Measurements from ENCODE around the gene UBE2E1.

The UBE2E1 gene

GRCh38 chr3:23815879-23816278, 10.1 kb downstream of the UBE2E1 start:
- ATAC-seq (replicated peaks; ENCODE audit: extremely low read depth, poor library complexity, severe bottlenecking) (no peak), DNase-seq (ENCODE audit: low spot score in 2 of 2) (no peak)
- Mint-ChIP-seq H3K27ac (ENCODE audit: low read depth) (no peak overlapping the region), H3K36me3 (ENCODE audit: insufficient read depth) (peaks cover 7% of the 10 kb centered on the region), H3K27me3 (no peaks in the 10 kb centered on the region), H3K4me3 (no peak overlapping the region), H3K9me3 (no peaks in the 10 kb centered on the region), H3K4me1 (peaks cover 39% of the 10 kb centered on the region)

DNA sequence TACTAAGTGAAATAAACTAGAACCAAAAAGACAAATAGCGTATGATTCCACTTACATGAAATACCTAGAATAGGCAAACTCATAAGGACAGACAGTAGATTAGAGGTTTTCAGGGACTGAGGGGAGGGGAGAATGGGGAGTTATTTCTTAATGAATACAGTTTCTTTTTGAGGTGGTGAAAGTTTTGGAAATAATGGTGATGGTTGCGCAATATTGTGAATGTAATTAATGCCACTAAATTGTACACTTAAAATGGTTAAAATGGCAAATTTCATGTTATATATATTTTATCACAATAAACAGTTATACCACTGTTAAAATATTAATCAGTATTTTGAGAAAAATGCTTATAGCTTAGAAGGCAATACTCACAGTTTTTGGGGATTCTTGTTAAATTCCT, 11.0 kb downstream of the UBE2E1 start:
- Mint-ChIP-seq H3K27ac (ENCODE audit: low read depth) (no peak overlapping the region), H3K36me3 (ENCODE audit: insufficient read depth) (peaks cover 5% of the 10 kb centered on the region), H3K27me3 (no peaks in the 10 kb centered on the region), H3K4me3 (no peak overlapping the region), H3K4me1 (peaks cover 39% of the 10 kb centered on the region), H3K9me3 (no peaks in the 10 kb centered on the region)
- no peak for DNase-seq (ENCODE audit: low spot score in 2 of 2)
- no peak for ATAC-seq (replicated peaks; ENCODE audit: extremely low read depth, poor library complexity, severe bottlenecking)

DNA sequence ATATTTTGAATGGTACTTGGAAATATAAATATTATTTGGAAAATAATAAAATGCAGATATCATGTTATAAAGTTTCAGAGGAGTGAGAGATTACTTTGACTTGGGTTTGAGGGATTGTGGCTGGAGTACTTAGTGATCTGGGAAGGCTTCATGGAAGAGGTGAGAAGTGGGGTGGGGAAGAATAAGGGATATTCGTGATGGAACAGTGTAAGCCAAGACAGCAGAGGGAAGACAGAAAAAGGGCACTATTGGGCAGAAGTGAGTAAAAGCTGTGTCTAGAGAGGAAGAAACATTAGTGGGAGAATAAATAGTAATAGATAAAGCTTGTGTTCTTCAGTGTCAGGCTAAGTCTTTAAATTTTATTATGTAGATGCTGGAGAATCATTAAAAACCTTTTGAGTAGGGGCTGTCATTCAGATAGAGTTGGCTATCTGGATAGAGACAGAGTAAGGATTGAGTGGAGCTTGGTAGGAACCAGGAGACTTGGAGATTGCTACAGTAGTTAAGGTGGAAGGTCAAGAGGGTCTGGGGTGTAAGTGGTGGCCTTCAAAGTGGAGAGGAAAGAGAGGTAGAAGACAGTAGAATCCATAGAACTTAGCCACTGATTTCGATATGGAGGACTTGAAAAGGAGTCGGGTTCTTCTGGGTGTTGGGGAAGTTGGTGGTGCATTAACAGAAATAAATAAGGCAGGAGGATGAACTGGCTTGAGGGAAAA, 11.9 kb downstream of the UBE2E1 start:
- ATAC-seq (replicated peaks; ENCODE audit: extremely low read depth, poor library complexity, severe bottlenecking) = no peak
- Mint-ChIP-seq H3K4me1 (peaks cover 34% of the 10 kb centered on the region), H3K27me3 (no peaks in the 10 kb centered on the region), H3K9me3 (no peaks in the 10 kb centered on the region), H3K36me3 (ENCODE audit: insufficient read depth) (peaks cover 2% of the 10 kb centered on the region), H3K4me3 (no peak overlapping the region), H3K27ac (ENCODE audit: low read depth) (no peak overlapping the region)
- DNase-seq (ENCODE audit: low spot score in 2 of 2) = no peak

DNA sequence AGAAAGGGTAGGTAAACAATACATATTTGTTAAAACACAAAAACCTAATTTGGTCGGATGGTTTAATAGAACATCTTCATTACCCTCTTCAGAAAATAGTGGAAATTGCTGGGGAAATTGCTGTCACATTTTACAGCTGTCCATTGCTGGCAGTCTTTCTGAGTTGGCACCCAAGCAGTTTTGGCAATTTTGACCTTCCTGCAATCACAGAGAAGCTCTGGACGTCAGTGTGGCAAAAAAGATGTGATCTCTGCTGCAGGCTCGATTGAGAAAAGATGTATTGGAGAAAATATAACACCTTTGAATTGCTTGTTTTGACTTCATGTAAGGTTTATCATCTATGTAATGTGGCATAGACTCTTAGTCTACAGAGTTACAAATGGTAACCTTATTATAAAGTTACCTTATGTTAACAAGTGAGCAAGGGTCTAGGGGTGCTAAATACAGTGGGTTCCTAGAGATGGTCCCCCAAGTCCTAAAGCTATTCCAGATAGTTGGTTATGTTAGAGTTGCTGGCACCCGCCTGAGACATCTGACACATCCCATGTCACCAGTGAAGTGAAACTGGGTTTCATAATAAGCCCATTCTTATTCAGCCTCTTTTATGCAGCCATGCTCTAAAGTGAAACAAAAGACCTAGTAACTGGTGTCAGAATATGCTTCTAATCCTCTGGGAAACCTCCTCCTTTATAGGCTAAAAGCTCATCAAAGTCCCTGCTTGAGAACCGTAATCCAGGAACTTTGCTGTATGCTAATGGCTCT, 14.0 kb downstream of the UBE2E1 start:
- peaks cover 48% of the 10 kb centered on the region for H3K4me1 Mint-ChIP-seq
- no peaks in the 10 kb centered on the region for H3K9me3 Mint-ChIP-seq
- H3K4me3 Mint-ChIP-seq = no peak overlapping the region
- ATAC-seq (replicated peaks; ENCODE audit: extremely low read depth, poor library complexity, severe bottlenecking) = no peak
- H3K27me3 Mint-ChIP-seq = no peaks in the 10 kb centered on the region
- H3K27ac Mint-ChIP-seq (ENCODE audit: low read depth) = no peak overlapping the region
- no peak for DNase-seq (ENCODE audit: low spot score in 2 of 2)
- peaks cover 5% of the 10 kb centered on the region for H3K36me3 Mint-ChIP-seq (ENCODE audit: insufficient read depth)

GRCh38 chr3:23820888-23821287, 15.1 kb downstream of the UBE2E1 start:
- peaks cover 56% of the 10 kb centered on the region for H3K4me1 Mint-ChIP-seq
- peaks cover 3% of the 10 kb centered on the region for H3K36me3 Mint-ChIP-seq (ENCODE audit: insufficient read depth)
- no peaks in the 10 kb centered on the region for H3K9me3 Mint-ChIP-seq
- H3K27ac Mint-ChIP-seq (ENCODE audit: low read depth) = peak overlapping the region; percentile 0
- H3K4me3 Mint-ChIP-seq = no peak overlapping the region
- ATAC-seq (replicated peaks; ENCODE audit: extremely low read depth, poor library complexity, severe bottlenecking) = no peak
- no peak for DNase-seq (ENCODE audit: low spot score in 2 of 2)
- H3K27me3 Mint-ChIP-seq = no peaks in the 10 kb centered on the region

DNA sequence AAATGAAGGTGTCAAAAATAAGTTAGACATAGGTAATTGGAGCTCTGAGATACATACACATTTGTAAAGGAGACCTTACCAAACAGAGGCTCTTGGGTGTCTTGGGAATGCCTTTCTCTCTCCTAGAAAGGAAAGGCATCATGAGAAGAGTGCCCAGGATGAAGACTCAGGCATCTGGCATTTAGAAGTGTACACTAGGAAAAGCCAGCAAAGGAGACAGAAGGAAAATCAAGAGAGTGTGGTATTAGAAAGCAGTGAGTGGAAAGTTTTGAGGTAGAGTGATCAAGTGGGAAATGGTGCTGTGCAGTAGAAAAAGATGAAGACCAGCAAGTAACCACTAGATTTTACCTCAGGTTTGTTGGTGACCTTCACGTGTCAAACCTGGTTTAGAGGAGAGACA, 16.1 kb downstream of the UBE2E1 start:
- Mint-ChIP-seq H3K4me1 (peaks cover 61% of the 10 kb centered on the region), H3K27me3 (no peaks in the 10 kb centered on the region), H3K9me3 (no peaks in the 10 kb centered on the region), H3K36me3 (ENCODE audit: insufficient read depth) (peaks cover 5% of the 10 kb centered on the region), H3K4me3 (no peak overlapping the region), H3K27ac (ENCODE audit: low read depth) (peak overlapping the region; percentile 0)
- DNase-seq (ENCODE audit: low spot score in 2 of 2) (no peak), ATAC-seq (replicated peaks; ENCODE audit: extremely low read depth, poor library complexity, severe bottlenecking) (no peak)

DNA sequence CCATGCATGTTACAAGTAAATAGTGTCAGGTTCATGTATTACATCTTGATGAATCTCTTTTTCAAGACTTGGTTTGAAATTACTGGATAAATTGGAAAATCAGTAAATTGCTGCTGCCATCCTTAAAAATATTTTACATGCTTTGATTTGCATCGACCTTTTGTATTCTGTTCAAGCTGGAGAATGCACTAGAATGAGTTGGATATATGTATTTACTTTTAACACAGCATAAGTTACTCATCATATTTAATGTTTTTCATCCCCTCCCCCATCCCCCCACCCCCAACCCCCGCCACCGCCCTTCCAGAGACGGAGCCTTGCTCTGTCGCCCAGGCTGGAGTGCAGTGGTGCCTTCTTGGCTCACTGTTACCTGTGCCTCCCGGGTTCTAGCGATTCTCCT, 16.8 kb downstream of the UBE2E1 start:
- ATAC-seq (replicated peaks; ENCODE audit: extremely low read depth, poor library complexity, severe bottlenecking) = no peak
- peaks cover 59% of the 10 kb centered on the region for H3K4me1 Mint-ChIP-seq
- no peak overlapping the region for H3K4me3 Mint-ChIP-seq
- no peak for DNase-seq (ENCODE audit: low spot score in 2 of 2)
- no peak overlapping the region for H3K27ac Mint-ChIP-seq (ENCODE audit: low read depth)
- peaks cover 5% of the 10 kb centered on the region for H3K36me3 Mint-ChIP-seq (ENCODE audit: insufficient read depth)
- no peaks in the 10 kb centered on the region for H3K27me3 Mint-ChIP-seq
- no peaks in the 10 kb centered on the region for H3K9me3 Mint-ChIP-seq

DNA sequence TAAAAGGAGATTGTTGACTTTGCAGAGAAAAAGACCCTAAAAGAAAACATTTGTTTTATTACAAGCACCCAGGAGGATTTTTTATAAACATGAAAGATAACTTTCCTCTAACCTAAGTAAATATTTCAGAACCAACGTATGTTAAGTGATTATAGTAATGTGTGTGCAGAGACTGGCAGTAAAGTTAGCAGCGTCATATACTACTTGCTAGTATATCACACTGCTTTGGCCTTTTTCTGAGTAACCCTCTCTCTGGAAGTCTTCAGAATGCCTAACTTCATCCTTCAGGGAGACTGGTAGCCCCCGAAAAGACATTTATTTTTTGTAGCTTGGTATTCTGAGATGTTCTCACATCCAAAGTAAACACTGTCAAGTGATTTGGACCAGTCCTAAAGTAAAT, 17.9 kb downstream of the UBE2E1 start:
- no peak for DNase-seq (ENCODE audit: low spot score in 2 of 2)
- H3K9me3 Mint-ChIP-seq = no peaks in the 10 kb centered on the region
- H3K36me3 Mint-ChIP-seq (ENCODE audit: insufficient read depth) = peaks cover 5% of the 10 kb centered on the region
- no peak overlapping the region for H3K27ac Mint-ChIP-seq (ENCODE audit: low read depth)
- H3K4me3 Mint-ChIP-seq = no peak overlapping the region
- peaks cover 57% of the 10 kb centered on the region for H3K4me1 Mint-ChIP-seq
- ATAC-seq (replicated peaks; ENCODE audit: extremely low read depth, poor library complexity, severe bottlenecking) = no peak
- H3K27me3 Mint-ChIP-seq = no peaks in the 10 kb centered on the region

GRCh38 chr3:23824699-23825444, 19.1 kb downstream of the UBE2E1 start:
- no peak for ATAC-seq (replicated peaks; ENCODE audit: extremely low read depth, poor library complexity, severe bottlenecking)
- H3K4me1 Mint-ChIP-seq = peaks cover 65% of the 10 kb centered on the region
- H3K36me3 Mint-ChIP-seq (ENCODE audit: insufficient read depth) = peaks cover 5% of the 10 kb centered on the region
- no peak overlapping the region for H3K27ac Mint-ChIP-seq (ENCODE audit: low read depth)
- H3K27me3 Mint-ChIP-seq = no peaks in the 10 kb centered on the region
- H3K4me3 Mint-ChIP-seq = no peak overlapping the region
- H3K9me3 Mint-ChIP-seq = no peaks in the 10 kb centered on the region
- DNase-seq (ENCODE audit: low spot score in 2 of 2) = no peak

GRCh38 chr3:23825802-23826201, 20.0 kb downstream of the UBE2E1 start:
- Mint-ChIP-seq H3K4me1 (peaks cover 70% of the 10 kb centered on the region), H3K27me3 (no peaks in the 10 kb centered on the region), H3K4me3 (no peak overlapping the region), H3K27ac (ENCODE audit: low read depth) (no peak overlapping the region), H3K36me3 (ENCODE audit: insufficient read depth) (peaks cover 5% of the 10 kb centered on the region), H3K9me3 (no peaks in the 10 kb centered on the region)
- DNase-seq (ENCODE audit: low spot score in 2 of 2) = no peak
- no peak for ATAC-seq (replicated peaks; ENCODE audit: extremely low read depth, poor library complexity, severe bottlenecking)

DNA sequence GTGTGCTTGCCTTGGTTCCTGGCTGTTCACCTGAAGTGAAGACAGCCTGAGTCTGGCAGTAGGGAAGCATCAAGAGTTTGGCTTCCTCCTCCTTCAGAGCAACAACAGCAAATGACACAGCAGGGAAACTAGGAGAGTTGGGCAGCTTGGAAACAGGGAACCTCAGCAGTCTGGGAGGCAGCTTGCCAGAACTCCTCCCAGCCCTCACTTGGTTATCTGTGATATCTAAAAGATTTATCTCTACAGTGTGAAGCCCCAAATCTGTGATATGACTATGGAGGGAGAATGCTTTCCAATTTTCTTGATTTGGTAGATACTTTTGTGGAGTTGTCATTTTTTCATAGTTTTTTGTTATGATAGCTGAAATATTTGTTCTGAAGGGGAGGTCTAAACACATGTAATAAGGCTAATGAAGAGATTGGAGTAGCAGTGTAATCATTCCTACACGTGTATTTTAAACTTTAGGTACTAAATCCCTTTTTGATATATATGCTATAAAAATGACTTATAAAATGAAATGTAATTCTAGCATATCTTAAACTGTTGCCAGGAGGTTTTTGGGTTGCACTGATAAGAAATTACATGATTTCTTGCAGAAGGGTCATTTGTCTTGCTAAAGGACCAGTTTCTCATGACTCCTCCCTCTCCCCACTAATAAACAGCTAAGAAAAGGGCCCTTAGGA, 20.8 kb downstream of the UBE2E1 start:
- ATAC-seq (replicated peaks; ENCODE audit: extremely low read depth, poor library complexity, severe bottlenecking) (no peak), DNase-seq (ENCODE audit: low spot score in 2 of 2) (no peak)
- peaks cover 68% of the 10 kb centered on the region for H3K4me1 Mint-ChIP-seq
- H3K27ac Mint-ChIP-seq (ENCODE audit: low read depth) = no peak overlapping the region
- H3K36me3 Mint-ChIP-seq (ENCODE audit: insufficient read depth) = peaks cover 5% of the 10 kb centered on the region
- no peaks in the 10 kb centered on the region for H3K9me3 Mint-ChIP-seq
- H3K4me3 Mint-ChIP-seq = no peak overlapping the region
- no peaks in the 10 kb centered on the region for H3K27me3 Mint-ChIP-seq

DNA sequence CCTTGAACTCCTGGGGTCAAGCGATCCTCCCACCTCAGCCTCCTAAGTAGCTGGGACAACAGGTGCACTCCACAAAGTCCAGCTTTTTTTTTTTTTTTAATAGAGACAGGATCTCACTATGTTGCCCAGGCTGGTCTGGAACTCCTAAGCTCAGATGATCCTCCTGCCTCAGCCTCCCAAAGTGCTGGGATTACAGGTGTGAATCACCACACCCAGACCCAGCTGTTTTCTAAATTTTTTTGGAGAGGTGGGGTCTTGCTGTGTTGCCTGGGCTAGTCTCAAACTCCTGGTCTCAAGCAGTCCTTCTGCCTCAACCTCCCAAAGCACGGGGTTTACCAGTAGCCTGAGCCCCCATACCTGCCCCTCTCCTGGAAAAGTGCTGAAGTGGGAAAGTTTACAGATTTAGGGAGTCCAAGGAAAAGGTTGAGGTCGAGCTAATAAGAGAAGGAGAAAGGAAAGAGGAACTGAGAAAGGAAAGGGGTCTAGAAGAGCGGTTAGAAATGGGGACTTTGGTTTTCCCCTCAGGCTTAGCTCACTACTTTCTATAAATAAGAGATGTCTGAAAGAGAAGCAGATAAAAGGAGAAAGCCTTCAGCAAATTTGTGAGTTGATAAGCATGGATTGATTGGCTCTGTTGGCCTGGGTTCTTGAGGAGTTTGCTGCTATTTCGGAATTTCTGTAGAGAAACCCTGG, 23.6 kb downstream of the UBE2E1 start:
- ATAC-seq (replicated peaks; ENCODE audit: extremely low read depth, poor library complexity, severe bottlenecking) (no peak), DNase-seq (ENCODE audit: low spot score in 2 of 2) (no peak)
- Mint-ChIP-seq H3K9me3 (no peaks in the 10 kb centered on the region), H3K27me3 (no peaks in the 10 kb centered on the region), H3K36me3 (ENCODE audit: insufficient read depth) (peaks cover 3% of the 10 kb centered on the region), H3K4me1 (peaks cover 55% of the 10 kb centered on the region), H3K4me3 (no peak overlapping the region), H3K27ac (ENCODE audit: low read depth) (no peak overlapping the region)
